LNCaP clone FGC (cell line): ENCODE results near the gene C6orf47.

Experiments
- DNase-seq: peaks from one replicate; pipeline ENCODE4 v3.0.0-alpha.2; 2011; ENCODE audit warnings: low read depth
- H3K4me3 ChIP-seq: 2 replicates; pipeline ENCODE4 v1.5.1; 2011; ENCODE audit warnings: mild to moderate bottlenecking, low read depth, low read length, control low read depth
- CTCF ChIP-seq: IDR thresholded peaks from 2 replicates; pipeline ENCODE4 v1.5.1; 2012; ENCODE audit warnings: mild to moderate bottlenecking; ENCODE audit not compliant: control insufficient read depth, insufficient read depth; ENCODE audit errors: extremely low read depth

C6orf47 gene

GRCh38 chr6:31659649-31660380 is 763 bp downstream of the C6orf47 start:
- no peak for TF ChIP-seq CTCF
- no peak for DNase-seq
- H3K4me3 ChIP-seq: peak overlapping the region; percentile 81

- peak overlapping the region; percentile 81 for H3K4me3 ChIP-seq
Measured at GRCh38 chr6:31658983-31659648, 1.5 kb downstream of the C6orf47 start.

GRCh38 chr6:31658158-31658688 is 2.4 kb downstream of the C6orf47 start:
- no peak for DNase-seq
- H3K4me3 ChIP-seq: no peak overlapping the region
- no peak for TF ChIP-seq CTCF

More at GRCh38 chr6:31658983-31659648, 1.5 kb downstream of the C6orf47 start:
- no peak for DNase-seq
- no peak for TF ChIP-seq CTCF

GRCh38 chr6:31657406-31658157 is 3.0 kb downstream of the C6orf47 start:
- TF ChIP-seq CTCF: no peak
- DNase-seq: no peak
- H3K4me3 ChIP-seq: no peak overlapping the region

GRCh38 chr6:31655349-31656237 is 5.0 kb downstream of the C6orf47 start, which contains the start of gene APOM:
Gene APOM, plus strand, starts transcription at chr6:31655894. Its CDS starts 73 bp downstream, at chr6:31655967.
- H3K4me3 ChIP-seq: no peak within 1 kb of the TSS
- DNase-seq: no peak
- TF ChIP-seq CTCF: no peak
